PC-3 (cell line): Measurements from ENCODE around the gene TMPRSS13.

Experiments
- CTCF ChIP-seq: fragments of 300-600 bp; sonication (generic); conservative IDR thresholded peaks from 2 replicates; pipeline ENCODE4 v1.5.1; 2017; ENCODE audit warnings: antibody characterized with exemption, low read depth, mild to moderate bottlenecking, low read length
- EZH2 ChIP-seq: fragments of 300-600 bp; sonication (generic); IDR thresholded peaks from one replicate; pipeline ENCODE4 v1.6.1; 2017; ENCODE audit warnings: antibody characterized with exemption, mild to moderate bottlenecking, low read length; ENCODE audit not compliant: unreplicated experiment

- no peak for TF ChIP-seq EZH2
- no peak for TF ChIP-seq CTCF
Measured at GRCh38 chr11:117870103-117870952, 58.9 kb downstream of the TMPRSS13 start.
